K562 (cell line): ENCODE measurements around the gene B4GALT5. TPM values are rescaled to one million over a fixed set of nuclear protein-coding genes. Genes with fewer than 3 reads are reported as not detected.

ENCODE experiments used
- ATAC-seq: fragments of 200-7000 bp; cut with Tn5 transposase; 3 replicates; pipeline ENCODE4 v1.9.1; 2020; ENCODE audit warnings: moderate library complexity
- BruUV-seq: library from RNA; stranded (reverse); fragments of 400-500 nt; replicated peaks from 2 replicates; lab custom pipeline; 2021; lab: Mats Ljungman, UMichigan
- CTCF ChIA-PET: fragments of 300-600 bp; formaldehyde crosslinking; extraction: SDS; loops from one replicate; lab custom pipeline; 2021; ENCODE audit warnings: low intra/inter-chr PET ratio; lab: Yijun Ruan, JAX
- POLR2A ChIA-PET: fragments of 300-600, 350-650 bp; sonication (Branson Sonifier 250); formaldehyde crosslinking; extraction: SDS; loops from one replicate; lab custom pipeline; 2021; ENCODE audit warnings: antibody characterized with exemption, inconsistent platforms; lab: Yijun Ruan, JAX
- DNase-seq, 4 experiments: peaks; one replicate each; pipeline versions ENCODE4 v3.0.0 to v3.0.0-alpha.2; 2011 to 2018; ENCODE audit warnings: low spot score in 3 of 4, mixed read lengths in 3 of 4; ENCODE audit errors: extremely low read depth in 1 of 4
- FAIRE-seq: peaks from 2 replicates; lab custom pipeline; 2011; peaks lifted over from hg19 to GRCh38; lab: Jason Lieb, UNC
- H2AFZ ChIP-seq: 2 replicates; pipeline ENCODE4 v1.6.0; 2011; ENCODE audit warnings: low read depth, low read length, control low read depth, inconsistent platforms
- H3K27ac ChIP-seq: fragments of 200-600 bp; 3 replicates; pipeline ENCODE4 v1.8.0; 2011; ENCODE audit warnings: low read depth, mild to moderate bottlenecking, control low read depth, inconsistent platforms, low read length, moderate library complexity, mixed read lengths; ENCODE audit errors: extremely low read depth
- H3K27me3 ChIP-seq, 2 experiments: fragments of 300-600 bp in 1 of 2; 2 replicates in 1 of 2; 3 replicates in 1 of 2; pipeline versions ENCODE4 v1.6.0 to v1.8.0; 2011; ENCODE audit warnings: inconsistent platforms in 2 of 2, low read length in 2 of 2, mild to moderate bottlenecking in 1 of 2, mixed read lengths in 1 of 2, moderate library complexity in 1 of 2; ENCODE audit not compliant: control insufficient read depth in 2 of 2, insufficient read depth in 2 of 2
- H3K36me3 ChIP-seq: fragments of 300-600 bp; 3 replicates; pipeline ENCODE4 v1.8.0; 2011; ENCODE audit warnings: mild to moderate bottlenecking, low read length, inconsistent platforms; ENCODE audit not compliant: control insufficient read depth, insufficient read depth
- H3K4me1 ChIP-seq, 2 experiments: fragments of 200-600 bp in 1 of 2; replicated peaks in 1 of 2; 2 replicates in 1 of 2; 3 replicates in 1 of 2; pipeline versions ENCODE4 v1.5.1 to v1.8.0; 2011; ENCODE audit warnings: inconsistent platforms in 2 of 2, low read length in 2 of 2, mild to moderate bottlenecking in 1 of 2, mixed read lengths in 1 of 2, moderate library complexity in 1 of 2; ENCODE audit not compliant: control insufficient read depth in 2 of 2, insufficient read depth in 2 of 2
- H3K4me2 ChIP-seq: 2 replicates; pipeline ENCODE4 v1.6.1; 2011; ENCODE audit warnings: low read length, control low read depth, inconsistent platforms, mixed read lengths; ENCODE audit not compliant: insufficient read depth
- H3K4me3 ChIP-seq: fragments of 200-600 bp; sonication (generic), shearing (Covaris generic); 2 replicates; pipeline ENCODE4 v1.5.1; 2016; ENCODE audit warnings: control low read depth, inconsistent platforms
- H3K79me2 ChIP-seq: fragments of 200-600 bp; 3 replicates; pipeline ENCODE4 v1.8.0; 2011; ENCODE audit warnings: low read length, inconsistent platforms; ENCODE audit not compliant: control insufficient read depth, insufficient read depth
- H3K9ac ChIP-seq, 2 experiments: 2 replicates each; pipeline versions ENCODE4 v1.6.0 to v1.6.1; 2011; ENCODE audit warnings: low read depth in 2 of 2, low read length in 2 of 2, control low read depth in 1 of 2, inconsistent platforms in 1 of 2, mild to moderate bottlenecking in 1 of 2, mixed read lengths in 1 of 2; ENCODE audit not compliant: insufficient read depth in 1 of 2
- H3K9me1 ChIP-seq: one replicate; pipeline ENCODE4 v1.6.0; 2011; ENCODE audit warnings: inconsistent platforms, mild to moderate bottlenecking, low read length, moderate library complexity; ENCODE audit not compliant: control insufficient read depth, insufficient read depth
- H3K9me3 ChIP-seq: replicated peaks from 2 replicates; pipeline ENCODE4 v1.5.1; 2011; ENCODE audit warnings: low read depth, low read length, inconsistent platforms; ENCODE audit not compliant: control insufficient read depth, insufficient read depth
- H4K20me1 ChIP-seq: replicated peaks from 2 replicates; pipeline ENCODE4 v1.6.1; 2011; ENCODE audit warnings: low read length, inconsistent platforms, mixed read lengths; ENCODE audit not compliant: control insufficient read depth, insufficient read depth
- E2F3 ChIP-seq: fragments of 250-450 bp; sonication (Bioruptor Pico); IDR thresholded peaks from 2 replicates; pipeline ENCODE4 v1.4.0; 2020; ENCODE audit warnings: mild to moderate bottlenecking
- E2F4 ChIP-seq: sonication (generic); formaldehyde crosslinking; IDR thresholded peaks from 2 replicates; pipeline ENCODE4 v1.8.0; 2022; ENCODE audit warnings: mild to moderate bottlenecking, low read depth, missing genetic modification reagents
- GATAD2B ChIP-seq: fragments of 450-650 bp; IDR thresholded peaks from 2 replicates; pipeline ENCODE4 v1.6.1; 2017; ENCODE audit warnings: mild to moderate bottlenecking, borderline replicate concordance
- IRF2 ChIP-seq: sonication (generic); formaldehyde crosslinking; IDR thresholded peaks from 2 replicates; pipeline ENCODE4 v1.8.1; 2022; ENCODE audit warnings: mild to moderate bottlenecking, missing genetic modification reagents
- SAFB2 ChIP-seq: fragments of 200-400 bp; formaldehyde crosslinking; IDR thresholded peaks from 2 replicates; pipeline ENCODE4 v1.6.1; 2018; ENCODE audit warnings: borderline replicate concordance, low read length, low read depth, moderate library complexity; ENCODE audit not compliant: severe bottlenecking
- THRB ChIP-seq: fragments of 450-650 bp; formaldehyde crosslinking; conservative IDR thresholded peaks from 2 replicates; pipeline ENCODE4 v1.4.0; 2022; ENCODE audit warnings: mild to moderate bottlenecking, missing genetic modification characterization
- ZNF318 ChIP-seq, 2 experiments: fragments of 450-650 bp; IDR thresholded peaks; 2 replicates each; pipeline ENCODE4 v1.6.1; 2016; ENCODE audit warnings: mild to moderate bottlenecking in 2 of 2, borderline replicate concordance in 1 of 2, low read depth in 1 of 2, moderate library complexity in 1 of 2
- WGBS: fragments of 100-300 bp; shearing (Covaris generic); methylation state at CpG from one replicate; pipeline ENCODE4 v1.1.6; 2016; ENCODE audit warnings: low coverage, mixed read lengths; ENCODE audit not compliant: insufficient coverage; ENCODE audit errors: missing lambda C conversion rate; 5-methylcytosine and 5-hydroxymethylcytosine counted together
- in situ Hi-C: fragments of 300-500 bp; cut with MboI; formaldehyde crosslinking; loops from 4 replicates; pipeline ENCODE4 v1.15.0; 2018; ENCODE audit warnings: inconsistent platforms, mixed read lengths
- intact Hi-C: fragments of 100-400 bp; cut with micrococcal nuclease; formaldehyde crosslinking; loops from 2 replicates; pipeline ENCODE4 v1.14.2; 2022
- polyA plus RNA-seq, 8 experiments: library from polyadenylated mRNA; depleted of rRNA in 4 of 8; stranded (reverse) in 5 of 8; unstranded in 3 of 8; fragments of >200 nt; fragmentation: Nextera tagmentation in 2 of 8; fragmentation: Illumina TruSeq in 1 of 8; extraction: Ambion mirVana in 2 of 8; extraction: Trizol in 1 of 8; gene quantifications; 2 replicates each; pipeline versions ENCODE4 v1.2.1 to v1.2.3, GENCODE V29; 2011 to 2014; ENCODE audit warnings: inconsistent platforms in 1 of 8, missing spikeins in 1 of 8
- total RNA-seq, 7 experiments: library from RNA; depleted of rRNA in 6 of 7; stranded (reverse); fragments of >200 nt in 6 of 7; fragmentation: Illumina TruSeq in 2 of 7; extraction: Trizol in 2 of 7; gene quantifications; 2 replicates each; pipeline versions ENCODE4 v1.2.1 to v1.2.3, GENCODE V29; 2011 to 2021; ENCODE audit warnings: low replicate concordance in 1 of 7

Gene B4GALT5
- total and polyA plus RNA-seq, 9 of the 15 experiments (the other 6 are each of a cell fraction or from before 2014, with no cell fraction given), result 8.5 to 32.6 (median 23.4) TPM

- H2AFZ ChIP-seq, result no peak overlapping the region
- H3K27ac ChIP-seq, result no peak overlapping the region
- H3K36me3 ChIP-seq, result no peaks in the 10 kb centered on the region
- FAIRE-seq, result no peak
- H3K79me2 ChIP-seq, result no peaks in the 10 kb centered on the region
- peaks cover 12% of the 10 kb centered on the region; the same call in 1 of the 2 replicates for H4K20me1 ChIP-seq
- peaks cover 33 to 51% of the 10 kb centered on the region in 2 experiments for H3K27me3 ChIP-seq
- WGBS, result 13% methylated on average over 14 of the region's 14 CpGs
- ChIA-PET POLR2A (interaction anchor here (0.6 kb wide), 2 partner anchors 8 to 299 kb away, joined by 3 read pairs; no protein-coding TSS in a partner anchor), CTCF (no interaction called here)
- H3K9me1 ChIP-seq, result no peaks in the 10 kb centered on the region
- H3K4me2 ChIP-seq, result no peak overlapping the region
- in situ Hi-C loops (no loop called here), intact Hi-C loops (no loop called here)
- no peak for ATAC-seq
- no peak for DNase-seq
- peaks cover 7% of the 10 kb centered on the region; the same call in 1 of the 2 replicates for H3K9me3 ChIP-seq
- no peak overlapping the region for H3K9ac ChIP-seq
- no TSS peak for BruUV-seq
- H3K4me3 ChIP-seq, result no peak overlapping the region
- peaks cover 3 to 8% of the 10 kb centered on the region in 2 experiments; a peak in 4 of 5 replicates for H3K4me1 ChIP-seq
- TF ChIP-seq ZNF318 (IDR thresholded peaks at IDR 0.05; ENCODE audit: borderline replicate concordance in 1 of 2, low read depth in 1 of 2) (no peak), E2F3 (CRISPR knock-in tag) (no peak), THRB (no peak), E2F4 (CRISPR knock-in tag) (no peak), IRF2 (CRISPR knock-in tag) (no peak), GATAD2B (no peak), SAFB2 (no peak)
Observed at GRCh38 chr20:49584418-49585382, 129.0 kb downstream of the B4GALT5 start.
